Measurements from ENCODE around the gene ZNF385B.

DNA sequence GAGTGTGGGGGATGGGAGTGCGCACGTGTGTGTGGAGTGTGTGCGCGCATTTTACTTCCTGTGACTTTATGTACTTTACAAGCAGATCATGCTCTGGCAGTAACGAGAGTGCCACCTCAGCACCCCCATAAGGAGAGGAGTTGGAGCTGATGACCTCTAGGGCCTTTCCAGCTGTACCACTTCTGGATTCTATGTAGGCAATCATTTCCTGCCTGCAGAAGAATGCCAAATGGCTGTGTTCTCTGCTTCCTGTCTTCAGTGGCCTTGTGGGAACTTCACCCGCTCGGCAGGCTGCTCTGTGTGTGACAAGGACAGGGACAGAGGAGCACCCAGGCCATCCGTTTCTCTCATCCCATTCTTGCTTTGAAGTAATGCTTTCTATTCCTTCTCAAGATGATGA lies 22.8 kb upstream of the ZNF385B start:
- TF ChIP-seq EP300 (IDR thresholded peaks at IDR 0.05; ENCODE audit: borderline replicate concordance in 1 of 2, low read depth in 1 of 2, low read length in 1 of 2) (no peak), MXI1 (IDR thresholded peaks at IDR 0.05; ENCODE audit: low read depth, low read length) (no peak), POLR2AphosphoS5 (IDR thresholded peaks at IDR 0.05; ENCODE audit: low read depth, low read length) (no peak)
- TF ChIP-seq, protein P1, sequence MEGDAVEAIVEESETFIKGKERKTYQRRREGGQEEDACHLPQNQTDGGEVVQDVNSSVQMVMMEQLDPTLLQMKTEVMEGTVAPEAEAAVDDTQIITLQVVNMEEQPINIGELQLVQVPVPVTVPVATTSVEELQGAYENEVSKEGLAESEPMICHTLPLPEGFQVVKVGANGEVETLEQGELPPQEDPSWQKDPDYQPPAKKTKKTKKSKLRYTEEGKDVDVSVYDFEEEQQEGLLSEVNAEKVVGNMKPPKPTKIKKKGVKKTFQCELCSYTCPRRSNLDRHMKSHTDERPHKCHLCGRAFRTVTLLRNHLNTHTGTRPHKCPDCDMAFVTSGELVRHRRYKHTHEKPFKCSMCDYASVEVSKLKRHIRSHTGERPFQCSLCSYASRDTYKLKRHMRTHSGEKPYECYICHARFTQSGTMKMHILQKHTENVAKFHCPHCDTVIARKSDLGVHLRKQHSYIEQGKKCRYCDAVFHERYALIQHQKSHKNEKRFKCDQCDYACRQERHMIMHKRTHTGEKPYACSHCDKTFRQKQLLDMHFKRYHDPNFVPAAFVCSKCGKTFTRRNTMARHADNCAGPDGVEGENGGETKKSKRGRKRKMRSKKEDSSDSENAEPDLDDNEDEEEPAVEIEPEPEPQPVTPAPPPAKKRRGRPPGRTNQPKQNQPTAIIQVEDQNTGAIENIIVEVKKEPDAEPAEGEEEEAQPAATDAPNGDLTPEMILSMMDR (IDR thresholded peaks at IDR 0.05) = no peak
- TF ChIP-seq, protein P2, sequence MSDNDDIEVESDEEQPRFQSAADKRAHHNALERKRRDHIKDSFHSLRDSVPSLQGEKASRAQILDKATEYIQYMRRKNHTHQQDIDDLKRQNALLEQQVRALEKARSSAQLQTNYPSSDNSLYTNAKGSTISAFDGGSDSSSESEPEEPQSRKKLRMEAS (IDR thresholded peaks at IDR 0.05; ENCODE audit: low read depth) = no peak
